GM06990 (cell line): ENCODE measurements around the gene LDLRAD4.

ENCODE experiments used
- DNase-seq: peaks from one replicate; pipeline ENCODE4 v3.0.0-alpha.2; 2011; ENCODE audit not compliant: insufficient read length; ENCODE audit errors: extremely low read depth
- H3K27me3 ChIP-seq: replicated peaks from 2 replicates; pipeline ENCODE4 v1.6.0; 2011; ENCODE audit warnings: low read length; ENCODE audit not compliant: control insufficient read depth, insufficient read depth
- H3K36me3 ChIP-seq: 2 replicates; pipeline ENCODE4 v1.5.1; 2011; ENCODE audit warnings: low read length; ENCODE audit not compliant: control insufficient read depth, insufficient read depth
- H3K4me3 ChIP-seq: replicated peaks from 2 replicates; pipeline ENCODE4 v1.5.1; 2011; ENCODE audit warnings: low read depth, mild to moderate bottlenecking, control low read depth, low read length
- TF ChIP-seq, protein P1 (sequence below): IDR thresholded peaks from 2 replicates; pipeline ENCODE4 v1.5.1; 2011; ENCODE audit warnings: low read length, control low read depth, mild to moderate bottlenecking, inconsistent platforms; ENCODE audit not compliant: insufficient read depth, poor library complexity, severe bottlenecking

The LDLRAD4 gene

DNA sequence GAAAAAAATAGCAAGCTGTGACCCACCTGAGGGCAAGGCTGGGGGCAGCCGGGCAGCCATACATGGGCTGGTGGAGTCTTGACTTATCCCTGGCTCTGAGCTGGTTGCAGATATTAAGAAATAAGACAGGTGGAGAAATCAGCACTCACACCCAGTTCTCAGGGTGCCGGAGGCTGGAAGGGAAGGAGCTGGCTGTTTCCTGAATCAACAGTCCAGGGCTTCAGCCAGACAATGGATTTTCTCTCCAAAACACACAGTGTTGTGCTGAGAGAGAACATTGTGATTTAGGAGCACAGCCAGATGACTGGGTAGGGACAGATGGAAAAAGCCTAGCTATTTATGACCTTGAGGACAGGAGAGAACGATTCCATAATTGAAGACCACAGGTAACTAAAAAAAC is 208.8 kb downstream of the LDLRAD4 start:
- H3K36me3 ChIP-seq: no peaks in the 10 kb centered on the region
- TF ChIP-seq, protein P1, sequence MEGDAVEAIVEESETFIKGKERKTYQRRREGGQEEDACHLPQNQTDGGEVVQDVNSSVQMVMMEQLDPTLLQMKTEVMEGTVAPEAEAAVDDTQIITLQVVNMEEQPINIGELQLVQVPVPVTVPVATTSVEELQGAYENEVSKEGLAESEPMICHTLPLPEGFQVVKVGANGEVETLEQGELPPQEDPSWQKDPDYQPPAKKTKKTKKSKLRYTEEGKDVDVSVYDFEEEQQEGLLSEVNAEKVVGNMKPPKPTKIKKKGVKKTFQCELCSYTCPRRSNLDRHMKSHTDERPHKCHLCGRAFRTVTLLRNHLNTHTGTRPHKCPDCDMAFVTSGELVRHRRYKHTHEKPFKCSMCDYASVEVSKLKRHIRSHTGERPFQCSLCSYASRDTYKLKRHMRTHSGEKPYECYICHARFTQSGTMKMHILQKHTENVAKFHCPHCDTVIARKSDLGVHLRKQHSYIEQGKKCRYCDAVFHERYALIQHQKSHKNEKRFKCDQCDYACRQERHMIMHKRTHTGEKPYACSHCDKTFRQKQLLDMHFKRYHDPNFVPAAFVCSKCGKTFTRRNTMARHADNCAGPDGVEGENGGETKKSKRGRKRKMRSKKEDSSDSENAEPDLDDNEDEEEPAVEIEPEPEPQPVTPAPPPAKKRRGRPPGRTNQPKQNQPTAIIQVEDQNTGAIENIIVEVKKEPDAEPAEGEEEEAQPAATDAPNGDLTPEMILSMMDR: no peak

DNA sequence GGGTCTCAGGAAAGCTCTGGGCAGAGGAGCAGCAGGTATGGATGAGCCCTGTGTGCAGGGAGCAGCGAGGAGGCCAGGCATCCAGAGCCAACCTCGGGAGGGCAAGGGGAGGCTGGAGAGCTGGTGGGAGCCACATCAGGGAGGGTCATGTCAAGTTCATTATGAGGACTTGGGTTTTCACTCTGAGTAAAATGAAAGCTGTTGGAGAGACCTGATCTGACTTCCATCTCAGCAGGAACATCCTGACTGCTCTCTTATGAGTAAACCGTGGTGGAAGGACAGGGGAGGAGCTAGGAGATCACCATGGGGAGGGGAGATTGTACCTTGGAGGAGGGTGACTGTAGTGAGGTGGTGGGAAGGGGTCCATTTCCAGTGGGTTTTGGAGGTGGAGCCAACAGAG is 209.8 kb downstream of the LDLRAD4 start:
- TF ChIP-seq, protein P1: no peak
- Histone ChIP-seq H3K27me3 (peaks cover 3% of the 10 kb centered on the region), H3K36me3 (no peaks in the 10 kb centered on the region), H3K4me3 (no peak overlapping the region)
- no peak for DNase-seq

More for the DNA sequence above, 208.8 kb downstream of the LDLRAD4 start:
- no peak overlapping the region for H3K4me3 ChIP-seq
- H3K27me3 ChIP-seq: peaks cover 3% of the 10 kb centered on the region
- DNase-seq: no peak

DNA sequence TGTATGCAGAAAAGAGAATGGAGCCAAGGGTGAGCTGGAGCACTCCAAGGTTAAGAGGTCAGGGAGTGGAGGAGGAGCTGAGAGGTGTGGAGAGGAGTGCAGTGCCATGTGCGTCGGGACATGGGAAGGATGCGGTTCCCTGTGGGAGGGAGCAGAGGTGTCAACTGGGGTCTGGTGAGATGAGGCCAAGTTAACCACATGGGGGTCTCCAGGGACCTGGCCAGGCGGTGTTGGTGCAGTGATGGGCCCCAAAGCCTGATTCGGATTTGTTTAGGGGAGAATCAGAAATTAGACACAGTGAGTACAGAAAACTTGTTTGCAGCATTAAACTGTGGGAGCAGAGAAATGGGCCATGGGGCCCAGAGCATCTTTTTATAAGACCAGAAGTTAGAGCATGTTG is 210.5 kb downstream of the LDLRAD4 start:
- Histone ChIP-seq H3K27me3 (peaks cover 3% of the 10 kb centered on the region), H3K36me3 (no peaks in the 10 kb centered on the region)

GRCh38 chr18:13429884-13430510 is 211.4 kb downstream of the LDLRAD4 start:
- H3K27me3 ChIP-seq: peaks cover 3% of the 10 kb centered on the region
- TF ChIP-seq, protein P1: no peak
- H3K36me3 ChIP-seq: no peaks in the 10 kb centered on the region
- H3K4me3 ChIP-seq: no peak overlapping the region
- no peak for DNase-seq

More for the DNA sequence above, 210.5 kb downstream of the LDLRAD4 start:
- TF ChIP-seq, protein P1: no peak
- DNase-seq: no peak
- H3K4me3 ChIP-seq: no peak overlapping the region

DNA sequence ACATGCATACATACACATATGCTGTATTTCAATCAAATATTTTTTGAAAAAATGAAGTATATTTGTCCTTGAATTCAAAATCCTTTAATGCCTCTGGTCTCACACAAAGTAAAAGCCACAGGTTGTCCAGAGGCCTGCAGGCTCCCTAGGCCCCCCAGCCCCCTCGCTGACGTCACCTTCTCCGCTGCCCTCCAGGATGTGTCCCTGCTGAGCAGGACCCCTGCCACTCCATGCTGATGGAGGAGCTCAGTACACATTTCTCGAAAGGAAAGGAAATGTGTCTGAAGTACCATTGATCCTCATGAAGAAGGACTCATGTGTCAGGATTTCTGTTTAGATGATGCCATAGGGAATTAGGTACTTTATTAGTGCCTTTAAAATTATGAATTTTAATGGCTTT is 212.1 kb downstream of the LDLRAD4 start:
- Histone ChIP-seq H3K4me3 (no peak overlapping the region), H3K36me3 (no peaks in the 10 kb centered on the region), H3K27me3 (peaks cover 3% of the 10 kb centered on the region)
- TF ChIP-seq, protein P1: no peak
- DNase-seq: no peak

DNA sequence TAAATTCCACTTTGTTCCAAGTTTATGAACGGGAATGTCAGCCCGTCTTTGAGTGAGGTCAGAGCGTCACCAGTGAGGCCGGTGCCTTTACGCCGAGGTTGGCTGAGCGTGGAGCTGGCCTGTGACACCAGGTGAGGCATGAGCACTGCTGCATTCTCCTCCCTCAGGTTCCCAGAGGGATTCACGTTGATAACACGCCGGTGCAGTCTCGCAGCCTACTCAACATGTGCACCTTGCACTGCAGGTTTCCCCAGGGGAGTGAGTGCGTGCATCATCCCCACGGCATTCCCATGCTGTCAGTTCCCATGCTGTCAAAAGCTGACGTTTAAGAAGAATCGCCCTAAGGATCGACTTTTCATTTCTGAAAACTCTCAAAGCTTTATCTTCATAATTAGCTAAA is 213.3 kb downstream of the LDLRAD4 start:
- Histone ChIP-seq H3K36me3 (no peaks in the 10 kb centered on the region), H3K27me3 (peaks cover 3% of the 10 kb centered on the region), H3K4me3 (no peak overlapping the region)
- no peak for DNase-seq
- TF ChIP-seq, protein P1: no peak
